ENCODE results near the gene MARVELD1.
A peak's percentile ranks its signal among the peaks of the same experiment; 100 is the strongest.

MARVELD1 gene

GRCh38 chr10:97707134-97707861, 6.2 kb upstream of the MARVELD1 start:
- no peak overlapping the region for H3K4me3 ChIP-seq (ENCODE audit: low read length)
- TF ChIP-seq ZNF274 (IDR thresholded peaks at IDR 0.05; ENCODE audit: low read depth, low read length) = no peak

GRCh38 chr10:97708167-97708566, 5.4 kb upstream of the MARVELD1 start:
- H3K4me3 ChIP-seq (ENCODE audit: low read length) = no peak overlapping the region
- TF ChIP-seq ZNF274 (IDR thresholded peaks at IDR 0.05; ENCODE audit: low read depth, low read length) = no peak

GRCh38 chr10:97708976-97709946, 4.3 kb upstream of the MARVELD1 start:
- no peak overlapping the region for H3K4me3 ChIP-seq (ENCODE audit: low read length)
- no peak for TF ChIP-seq ZNF274 (IDR thresholded peaks at IDR 0.05; ENCODE audit: low read depth, low read length)

GRCh38 chr10:97711640-97712572, 1.6 kb upstream of the MARVELD1 start:
- no peak overlapping the region for H3K4me3 ChIP-seq (ENCODE audit: low read length)
- no peak for TF ChIP-seq ZNF274 (IDR thresholded peaks at IDR 0.05; ENCODE audit: low read depth, low read length)

- TF ChIP-seq ZNF274 (IDR thresholded peaks at IDR 0.05; ENCODE audit: low read depth, low read length) = no peak
- peak overlapping the region; percentile 53; the same call in 1 of the 2 replicates for H3K4me3 ChIP-seq (ENCODE audit: low read length)
These were observed 383 bp downstream of the MARVELD1 start for GRCh38 chr10:97713826-97714400.

- peak overlapping the region; percentile 53; the same call in 1 of the 2 replicates for H3K4me3 ChIP-seq (ENCODE audit: low read length)
- no peak for TF ChIP-seq ZNF274 (IDR thresholded peaks at IDR 0.05; ENCODE audit: low read depth, low read length)
These were observed 1.1 kb downstream of the MARVELD1 start for GRCh38 chr10:97714401-97715258.

- no peak overlapping the region for H3K4me3 ChIP-seq (ENCODE audit: low read length)
- TF ChIP-seq ZNF274 (IDR thresholded peaks at IDR 0.05; ENCODE audit: low read depth, low read length) = no peak
These were observed 1.8 kb downstream of the MARVELD1 start for GRCh38 chr10:97715259-97715874.

- no peak overlapping the region for H3K4me3 ChIP-seq (ENCODE audit: low read length)
- no peak for TF ChIP-seq ZNF274 (IDR thresholded peaks at IDR 0.05; ENCODE audit: low read depth, low read length)
These were observed 4.1 kb downstream of the MARVELD1 start for GRCh38 chr10:97717627-97718026.

- H3K4me3 ChIP-seq (ENCODE audit: low read length) = no peak overlapping the region
- no peak for TF ChIP-seq ZNF274 (IDR thresholded peaks at IDR 0.05; ENCODE audit: low read depth, low read length)
These were observed 4.6 kb downstream of the MARVELD1 start for GRCh38 chr10:97718178-97718577.

- no peak for TF ChIP-seq ZNF274 (IDR thresholded peaks at IDR 0.05; ENCODE audit: low read depth, low read length)
- H3K4me3 ChIP-seq (ENCODE audit: low read length) = no peak overlapping the region
These were observed 5.2 kb downstream of the MARVELD1 start for GRCh38 chr10:97718659-97719142.

GRCh38 chr10:97719602-97720001, 6.1 kb downstream of the MARVELD1 start:
- TF ChIP-seq ZNF274 (IDR thresholded peaks at IDR 0.05; ENCODE audit: low read depth, low read length) = no peak

More at GRCh38 chr10:97719602-97720001, 6.1 kb downstream of the MARVELD1 start:
- H3K4me3 ChIP-seq (ENCODE audit: low read length) = no peak overlapping the region
